ENCODE results near the gene GAS7.

DNA sequence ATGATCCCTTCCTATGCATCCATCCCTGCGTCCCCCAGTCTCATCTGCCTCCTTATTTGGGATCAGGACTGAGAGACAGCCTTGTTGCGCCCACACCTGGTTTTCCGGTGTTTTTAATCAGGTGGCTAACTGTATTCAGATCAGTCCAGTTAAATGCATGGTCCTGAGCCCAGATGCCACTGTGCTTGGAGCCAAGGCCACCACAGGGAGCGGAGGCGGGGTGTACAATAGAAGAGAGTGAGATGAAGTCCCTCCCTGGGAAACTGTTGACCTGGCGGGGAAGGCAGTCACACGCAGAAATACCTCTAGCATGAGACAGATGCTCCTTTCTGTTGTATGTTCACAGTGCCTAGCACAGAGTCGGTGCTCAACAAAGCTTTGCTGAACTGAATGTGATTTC, 299.6 kb downstream of the GAS7 start:
- TF ChIP-seq ZNF384 (IDR thresholded peaks at IDR 0.05) (no peak), ELF4 (IDR thresholded peaks at IDR 0.05) (no peak), HDGF (IDR thresholded peaks at IDR 0.05; ENCODE audit: borderline replicate concordance) (no peak), SP1 (IDR thresholded peaks at IDR 0.05) (no peak), SUZ12 (IDR thresholded peaks at IDR 0.05) (no peak)
